ENCODE results near the gene ZC3H18.

The ZC3H18 gene

GRCh38 chr16:88531346-88531745 is 38.9 kb upstream of the ZC3H18 start:
- no peak overlapping the region for H3K4me3 ChIP-seq (ENCODE audit: low read depth, low read length)
- no peaks in the 10 kb centered on the region for H3K9me3 ChIP-seq
- TF ChIP-seq CTCF (IDR thresholded peaks at IDR 0.05; ENCODE audit: low read depth, low read length), result no peak
- no peaks in the 10 kb centered on the region for H3K27me3 ChIP-seq
- H3K36me3 ChIP-seq, result no peaks in the 10 kb centered on the region; the same call in 1 of the 2 replicates
- H3K4me1 ChIP-seq, result peaks cover 4% of the 10 kb centered on the region; the same call in 1 of the 2 replicates
- DNase-seq, result no peak

- Histone ChIP-seq H3K9me3 (no peaks in the 10 kb centered on the region), H3K27me3 (no peaks in the 10 kb centered on the region), H3K36me3 (no peaks in the 10 kb centered on the region; the same call in 1 of the 2 replicates), H3K4me3 (ENCODE audit: low read depth, low read length) (no peak overlapping the region), H3K4me1 (peaks cover 4% of the 10 kb centered on the region; the same call in 1 of the 2 replicates)
- peak; percentile 6 for DNase-seq
- no peak for TF ChIP-seq CTCF (IDR thresholded peaks at IDR 0.05; ENCODE audit: low read depth, low read length)
These were observed 38.2 kb upstream of the ZC3H18 start for GRCh38 chr16:88531931-88532433.

GRCh38 chr16:88532434-88533241 is 37.6 kb upstream of the ZC3H18 start:
- TF ChIP-seq CTCF (IDR thresholded peaks at IDR 0.05; ENCODE audit: low read depth, low read length), result no peak
- H3K4me3 ChIP-seq (ENCODE audit: low read depth, low read length), result no peak overlapping the region
- no peaks in the 10 kb centered on the region for H3K4me1 ChIP-seq
- no peaks in the 10 kb centered on the region for H3K27me3 ChIP-seq
- DNase-seq, result no peak
- no peaks in the 10 kb centered on the region; the same call in 1 of the 2 replicates for H3K36me3 ChIP-seq
- H3K9me3 ChIP-seq, result no peaks in the 10 kb centered on the region

GRCh38 chr16:88533381-88533917 is 36.8 kb upstream of the ZC3H18 start:
- no peaks in the 10 kb centered on the region; the same call in 1 of the 2 replicates for H3K36me3 ChIP-seq
- peaks cover 4% of the 10 kb centered on the region for H3K27me3 ChIP-seq
- no peaks in the 10 kb centered on the region for H3K9me3 ChIP-seq
- H3K4me3 ChIP-seq (ENCODE audit: low read depth, low read length), result no peak overlapping the region
- H3K4me1 ChIP-seq, result no peaks in the 10 kb centered on the region
- no peak for TF ChIP-seq CTCF (IDR thresholded peaks at IDR 0.05; ENCODE audit: low read depth, low read length)
- DNase-seq, result peak; percentile 7

GRCh38 chr16:88533932-88534637 is 36.1 kb upstream of the ZC3H18 start:
- no peaks in the 10 kb centered on the region for H3K9me3 ChIP-seq
- DNase-seq, result peak; percentile 11
- no peak for TF ChIP-seq CTCF (IDR thresholded peaks at IDR 0.05; ENCODE audit: low read depth, low read length)
- H3K36me3 ChIP-seq, result no peaks in the 10 kb centered on the region; the same call in 1 of the 2 replicates
- H3K27me3 ChIP-seq, result peaks cover 8% of the 10 kb centered on the region
- H3K4me3 ChIP-seq (ENCODE audit: low read depth, low read length), result no peak overlapping the region
- no peaks in the 10 kb centered on the region for H3K4me1 ChIP-seq
